ENCODE data around the gene OTUB1. TPM values are rescaled to one million over a fixed set of nuclear protein-coding genes. Genes with fewer than 3 reads are reported as not detected.

Gene OTUB1
- polyA plus RNA-seq, 1 donor (not counting 4 experiments of a cell fraction or from before 2014, with no cell fraction given) = 106 TPM

DNA sequence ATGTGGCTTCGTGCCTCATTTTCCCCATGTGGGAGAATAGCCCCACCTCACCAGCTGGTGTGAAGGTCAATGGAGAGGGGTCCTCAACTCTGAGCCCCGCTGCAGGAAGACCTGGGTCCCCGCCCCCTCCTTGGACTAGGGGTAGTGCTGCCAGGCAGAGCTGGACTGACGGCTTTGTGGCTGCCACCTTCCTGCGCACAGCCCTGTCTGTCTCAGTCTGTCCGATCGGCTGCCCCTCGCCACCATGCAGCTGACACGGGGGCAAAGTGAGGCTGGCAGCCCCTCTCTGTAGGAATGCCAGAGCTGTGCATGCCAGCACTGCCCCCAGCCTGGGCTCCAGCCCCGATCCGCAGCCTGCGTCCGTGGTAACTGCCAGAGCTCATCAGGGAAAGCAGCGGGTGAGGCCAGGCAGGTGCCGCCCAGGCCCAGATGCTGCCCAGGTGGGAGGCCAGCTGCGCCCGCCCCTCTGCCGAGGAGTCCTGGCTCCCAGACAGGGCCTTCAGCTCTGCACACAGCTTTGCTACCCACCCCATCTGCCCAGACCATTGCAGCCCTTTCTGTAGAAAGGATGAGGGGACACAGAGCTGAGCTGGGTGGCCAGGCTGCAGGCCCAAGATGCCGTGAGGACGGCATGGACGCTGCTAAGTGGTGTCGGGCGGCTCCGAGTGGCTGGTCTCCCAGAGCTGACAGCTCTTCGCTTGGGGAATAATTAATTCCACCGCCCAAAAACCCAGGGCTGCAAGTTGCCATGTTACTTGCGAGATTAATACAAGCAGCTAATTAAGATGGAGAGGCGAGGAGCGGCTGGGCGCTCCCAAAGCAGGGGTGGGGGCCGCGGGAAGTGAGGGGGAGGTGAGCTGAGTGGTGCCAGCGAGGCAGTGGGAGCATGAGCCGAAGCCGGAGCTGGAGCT is 30.0 kb downstream of the OTUB1 start:
- DNase-seq (ENCODE audit: low read depth, low spot score) (no peak), FAIRE-seq (no peak)
- no peak overlapping the region for H3K4me2 ChIP-seq (ENCODE audit: control insufficient read depth, extremely low read depth, insufficient read depth, low read depth, low read length)
- no peaks in the 10 kb centered on the region for H3K9me1 ChIP-seq (ENCODE audit: control insufficient read depth, extremely low read depth, insufficient read depth, low read length)
- dilution Hi-C loops (cut with MboI; ENCODE audit: extremely low pct_ligation_motif_present, low sequenced_read_pairs) = no loop called here
- no peaks in the 10 kb centered on the region for H3K4me1 ChIP-seq (ENCODE audit: control insufficient read depth, extremely low read depth, insufficient read depth, low read length)
- peaks cover 21% of the 10 kb centered on the region for H3K27me3 ChIP-seq (ENCODE audit: control insufficient read depth, extremely low read depth, insufficient read depth, low read length)
- TF ChIP-seq, protein P1, sequence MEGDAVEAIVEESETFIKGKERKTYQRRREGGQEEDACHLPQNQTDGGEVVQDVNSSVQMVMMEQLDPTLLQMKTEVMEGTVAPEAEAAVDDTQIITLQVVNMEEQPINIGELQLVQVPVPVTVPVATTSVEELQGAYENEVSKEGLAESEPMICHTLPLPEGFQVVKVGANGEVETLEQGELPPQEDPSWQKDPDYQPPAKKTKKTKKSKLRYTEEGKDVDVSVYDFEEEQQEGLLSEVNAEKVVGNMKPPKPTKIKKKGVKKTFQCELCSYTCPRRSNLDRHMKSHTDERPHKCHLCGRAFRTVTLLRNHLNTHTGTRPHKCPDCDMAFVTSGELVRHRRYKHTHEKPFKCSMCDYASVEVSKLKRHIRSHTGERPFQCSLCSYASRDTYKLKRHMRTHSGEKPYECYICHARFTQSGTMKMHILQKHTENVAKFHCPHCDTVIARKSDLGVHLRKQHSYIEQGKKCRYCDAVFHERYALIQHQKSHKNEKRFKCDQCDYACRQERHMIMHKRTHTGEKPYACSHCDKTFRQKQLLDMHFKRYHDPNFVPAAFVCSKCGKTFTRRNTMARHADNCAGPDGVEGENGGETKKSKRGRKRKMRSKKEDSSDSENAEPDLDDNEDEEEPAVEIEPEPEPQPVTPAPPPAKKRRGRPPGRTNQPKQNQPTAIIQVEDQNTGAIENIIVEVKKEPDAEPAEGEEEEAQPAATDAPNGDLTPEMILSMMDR (optimal IDR thresholded peaks at IDR 0.05 in 1 of 3, IDR thresholded peaks at IDR 0.05 in 1 of 3, conservative IDR thresholded peaks at IDR 0.05 in 1 of 3; ENCODE audit: extremely low read depth in 1 of 3, insufficient read depth in 2 of 3, low read length in 3 of 3) = no peak
- no peak for TF ChIP-seq EZH2 (IDR thresholded peaks at IDR 0.05; ENCODE audit: low read length)
- no peaks in the 10 kb centered on the region for H3K79me2 ChIP-seq (ENCODE audit: control insufficient read depth, insufficient read depth, low read length)
- H3K27ac ChIP-seq (ENCODE audit: control insufficient read depth, insufficient read depth, low read length) = no peak overlapping the region
- H3K4me3 ChIP-seq (ENCODE audit: control insufficient read depth in 2 of 3, extremely low read depth in 1 of 3, insufficient read depth in 2 of 3, low read depth in 1 of 3, low read length in 3 of 3) = no peak overlapping the region
- no peaks in the 10 kb centered on the region for H3K9me3 ChIP-seq (ENCODE audit: control insufficient read depth, low read depth, low read length)
- H2AFZ ChIP-seq (ENCODE audit: control insufficient read depth, low read length) = no peak overlapping the region
- H3K9ac ChIP-seq (ENCODE audit: control insufficient read depth, extremely low read depth, insufficient read depth, low read length) = no peak overlapping the region
- H3K36me3 ChIP-seq (ENCODE audit: control insufficient read depth in 2 of 2, extremely low read depth in 1 of 2, insufficient read depth in 2 of 2, low read length in 2 of 2) = no peaks in the 10 kb centered on the region
- H4K20me1 ChIP-seq (ENCODE audit: control insufficient read depth, extremely low read depth, insufficient read depth, low read length) = no peaks in the 10 kb centered on the region

DNA sequence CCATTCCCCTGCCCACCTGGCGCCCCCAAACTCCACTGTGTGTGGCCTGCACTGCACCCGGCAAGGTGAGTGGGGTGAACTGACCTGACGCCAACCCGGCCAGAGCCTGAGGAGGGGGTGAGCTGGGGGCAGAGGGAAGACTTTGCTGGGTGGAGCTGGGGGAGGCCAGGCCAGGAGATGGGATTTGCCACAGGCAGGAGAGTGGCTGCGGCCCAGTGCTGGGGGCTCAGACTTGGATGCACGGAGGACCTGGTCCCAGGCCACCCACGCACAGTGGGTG is 31.6 kb downstream of the OTUB1 start:
- Histone ChIP-seq H3K9ac (ENCODE audit: control insufficient read depth, extremely low read depth, insufficient read depth, low read length) (no peak overlapping the region), H3K27me3 (ENCODE audit: control insufficient read depth, extremely low read depth, insufficient read depth, low read length) (peaks cover 21% of the 10 kb centered on the region)

More for the DNA sequence above, 31.6 kb downstream of the OTUB1 start:
- Histone ChIP-seq H3K27ac (ENCODE audit: control insufficient read depth, insufficient read depth, low read length) (no peak overlapping the region), H3K9me1 (ENCODE audit: control insufficient read depth, extremely low read depth, insufficient read depth, low read length) (no peaks in the 10 kb centered on the region), H3K4me2 (ENCODE audit: control insufficient read depth, extremely low read depth, insufficient read depth, low read depth, low read length) (no peak overlapping the region), H2AFZ (ENCODE audit: control insufficient read depth, low read length) (no peak overlapping the region), H3K4me1 (ENCODE audit: control insufficient read depth, extremely low read depth, insufficient read depth, low read length) (peaks cover 4% of the 10 kb centered on the region), H3K79me2 (ENCODE audit: control insufficient read depth, insufficient read depth, low read length) (no peaks in the 10 kb centered on the region), H3K4me3 (ENCODE audit: control insufficient read depth in 2 of 3, extremely low read depth in 1 of 3, insufficient read depth in 2 of 3, low read depth in 1 of 3, low read length in 3 of 3) (no peak overlapping the region), H3K36me3 (ENCODE audit: control insufficient read depth in 2 of 2, extremely low read depth in 1 of 2, insufficient read depth in 2 of 2, low read length in 2 of 2) (no peaks in the 10 kb centered on the region), H4K20me1 (ENCODE audit: control insufficient read depth, extremely low read depth, insufficient read depth, low read length) (no peaks in the 10 kb centered on the region), H3K9me3 (ENCODE audit: control insufficient read depth, low read depth, low read length) (no peaks in the 10 kb centered on the region)
- FAIRE-seq (no peak), DNase-seq (ENCODE audit: low read depth, low spot score) (no peak)
- TF ChIP-seq, protein P1 (optimal IDR thresholded peaks at IDR 0.05 in 1 of 3, IDR thresholded peaks at IDR 0.05 in 1 of 3, conservative IDR thresholded peaks at IDR 0.05 in 1 of 3; ENCODE audit: extremely low read depth in 1 of 3, insufficient read depth in 2 of 3, low read length in 3 of 3) = no peak
- TF ChIP-seq EZH2 (IDR thresholded peaks at IDR 0.05; ENCODE audit: low read length) = no peak
- dilution Hi-C loops (cut with MboI; ENCODE audit: extremely low pct_ligation_motif_present, low sequenced_read_pairs) = no loop called here
